ENCODE results near the gene ANHX. TPM values are rescaled to one million over a fixed set of nuclear protein-coding genes. Genes with fewer than 3 reads are reported as not detected.

Gene ANHX
- total RNA-seq, 2 experiments from 2014 or later: not detected

GRCh38 chr12:133222211-133222610, 13.5 kb downstream of the ANHX start:
- H3K4me2 ChIP-seq (ENCODE audit: low read length): no peak overlapping the region
- intact Hi-C loops (cut with micrococcal nuclease; ENCODE audit: unreplicated experiment): no loop called here
- no peak for TF ChIP-seq CTCF (conservative IDR thresholded peaks at IDR 0.05; ENCODE audit: low read length)
- no peak overlapping the region for H3K27ac ChIP-seq (ENCODE audit: low read depth, low read length, poor library complexity, severe bottlenecking)
- no peaks in the 10 kb centered on the region for H4K20me1 ChIP-seq (ENCODE audit: insufficient read depth, low read length)
- H3K9me2 ChIP-seq (ENCODE audit: insufficient read depth, low read length): no peaks in the 10 kb centered on the region
- H3K4me3 ChIP-seq (ENCODE audit: low read depth, low read length, poor library complexity, severe bottlenecking): no peak overlapping the region
- ChIA-PET POLR2A (no interaction called here), CTCF (ENCODE audit: unreplicated experiment) (no interaction called here)
- DNase-seq (ENCODE audit: low spot score): no peak
- no peaks in the 10 kb centered on the region for H3K36me3 ChIP-seq (ENCODE audit: insufficient read depth, low read length)
- H2AFZ ChIP-seq (ENCODE audit: low read length): no peak overlapping the region
- BruUV-seq (replicated peaks): no TSS peak
- no peaks in the 10 kb centered on the region for H3K79me2 ChIP-seq (ENCODE audit: insufficient read depth, low read depth, low read length)
- H3K9me3 ChIP-seq (ENCODE audit: low read length): no peaks in the 10 kb centered on the region
- no peaks in the 10 kb centered on the region for H3K4me1 ChIP-seq (ENCODE audit: insufficient read depth, low read length, poor library complexity, severe bottlenecking)

- H3K27ac ChIP-seq (ENCODE audit: low read depth, low read length, poor library complexity, severe bottlenecking): no peak overlapping the region
- TF ChIP-seq CTCF (conservative IDR thresholded peaks at IDR 0.05; ENCODE audit: low read length) (no peak), EZH2phosphoT487 (IDR thresholded peaks at IDR 0.05; ENCODE audit: borderline replicate concordance, low read depth, low read length) (no peak)
- no peaks in the 10 kb centered on the region for H4K20me1 ChIP-seq (ENCODE audit: insufficient read depth, low read length)
- H3K79me2 ChIP-seq (ENCODE audit: insufficient read depth, low read depth, low read length): no peaks in the 10 kb centered on the region
- no peaks in the 10 kb centered on the region for H3K9me2 ChIP-seq (ENCODE audit: insufficient read depth, low read length)
- H3K9me3 ChIP-seq (ENCODE audit: low read length): no peaks in the 10 kb centered on the region
- intact Hi-C loops (cut with micrococcal nuclease; ENCODE audit: unreplicated experiment): no loop called here
- BruUV-seq (replicated peaks): no TSS peak
- H3K4me2 ChIP-seq (ENCODE audit: low read length): no peak overlapping the region
- ChIA-PET CTCF (ENCODE audit: unreplicated experiment) (no interaction called here), POLR2A (no interaction called here)
- H3K4me3 ChIP-seq (ENCODE audit: low read depth, low read length, poor library complexity, severe bottlenecking): no peak overlapping the region
- no peaks in the 10 kb centered on the region for H3K36me3 ChIP-seq (ENCODE audit: insufficient read depth, low read length)
- no peaks in the 10 kb centered on the region for H3K4me1 ChIP-seq (ENCODE audit: insufficient read depth, low read length, poor library complexity, severe bottlenecking)
- no peak overlapping the region for H2AFZ ChIP-seq (ENCODE audit: low read length)
- no peak for DNase-seq (ENCODE audit: low spot score)
Observed at GRCh38 chr12:133221241-133221640, 14.4 kb downstream of the ANHX start.

DNA sequence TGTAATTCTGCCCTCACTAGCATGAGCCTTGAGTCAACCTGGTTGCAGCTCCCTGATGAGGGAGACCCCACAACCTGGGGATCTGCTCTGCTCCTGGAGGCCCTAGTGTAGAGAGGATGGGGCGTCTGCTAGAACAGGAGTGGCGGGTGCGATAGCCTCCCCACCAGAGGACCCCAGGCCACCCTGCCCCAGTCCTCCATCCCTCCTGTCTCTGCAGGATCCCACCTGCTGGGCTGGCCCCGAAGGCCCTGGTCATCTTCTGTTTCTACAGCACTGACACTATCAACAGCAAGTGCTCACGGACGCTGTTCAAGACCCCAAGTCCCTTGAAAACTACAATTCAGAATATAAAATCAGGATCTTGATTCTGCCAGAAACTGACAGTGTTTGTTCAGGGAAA, 15.2 kb downstream of the ANHX start:
- Histone ChIP-seq H3K36me3 (ENCODE audit: insufficient read depth, low read length) (no peaks in the 10 kb centered on the region), H2AFZ (ENCODE audit: low read length) (no peak overlapping the region), H4K20me1 (ENCODE audit: insufficient read depth, low read length) (no peaks in the 10 kb centered on the region), H3K4me2 (ENCODE audit: low read length) (no peak overlapping the region), H3K27ac (ENCODE audit: low read depth, low read length, poor library complexity, severe bottlenecking) (no peak overlapping the region), H3K4me3 (ENCODE audit: low read depth, low read length, poor library complexity, severe bottlenecking) (no peak overlapping the region), H3K9me3 (ENCODE audit: low read length) (no peaks in the 10 kb centered on the region), H3K4me1 (ENCODE audit: insufficient read depth, low read length, poor library complexity, severe bottlenecking) (no peaks in the 10 kb centered on the region), H3K79me2 (ENCODE audit: insufficient read depth, low read depth, low read length) (no peaks in the 10 kb centered on the region), H3K9me2 (ENCODE audit: insufficient read depth, low read length) (no peaks in the 10 kb centered on the region)
- no peak for DNase-seq (ENCODE audit: low spot score)
- POLR2A ChIA-PET: no interaction called here
- TF ChIP-seq EZH2phosphoT487 (IDR thresholded peaks at IDR 0.05; ENCODE audit: borderline replicate concordance, low read depth, low read length): no peak
- no peak for TF ChIP-seq CTCF (conservative IDR thresholded peaks at IDR 0.05; ENCODE audit: low read length)
- BruUV-seq (replicated peaks): no TSS peak
- CTCF ChIA-PET (ENCODE audit: unreplicated experiment): no interaction called here
- intact Hi-C loops (cut with micrococcal nuclease; ENCODE audit: unreplicated experiment): no loop called here
